ENCODE results near the gene ZFYVE28. TPM values are rescaled to one million over a fixed set of nuclear protein-coding genes. Genes with fewer than 3 reads are reported as not detected.

The ZFYVE28 gene
- total and polyA plus RNA-seq, 2 donors (not counting 1 experiment from before 2014, with no cell fraction given), result 5.8 to 12.1 TPM

DNA sequence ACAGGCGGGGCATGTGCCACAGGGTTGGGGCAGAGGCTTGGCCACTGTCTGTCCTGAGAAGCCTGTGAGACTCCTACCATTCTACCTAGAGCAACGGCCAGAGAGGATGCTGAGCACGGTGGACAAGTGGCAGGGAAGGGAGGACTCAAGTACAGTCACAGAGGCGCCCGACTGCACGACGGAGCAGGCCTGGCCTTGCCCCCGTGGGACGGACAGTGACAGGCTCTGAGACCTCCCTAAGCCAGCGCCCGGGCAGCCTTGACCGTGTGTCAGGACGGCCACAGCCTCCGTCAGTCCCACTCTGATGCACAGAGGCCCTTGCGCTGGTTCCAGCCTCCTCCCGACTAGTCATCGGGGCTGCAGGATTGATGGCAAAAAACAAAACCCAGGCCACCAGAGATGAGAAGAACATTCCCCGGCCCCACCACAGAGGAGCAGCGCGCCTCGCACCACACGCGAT is 119.9 kb downstream of the ZFYVE28 start:
- H3K27ac Mint-ChIP-seq, result peak overlapping the region; percentile 76
- no peaks in the 10 kb centered on the region for H3K36me3 ChIP-seq (replicated peaks in 1 of 2; ENCODE audit: control extremely low read depth in 1 of 2, control insufficient read depth in 1 of 2, extremely low read depth in 1 of 2, insufficient read depth in 2 of 2, low read length in 1 of 2)
- peaks cover 0 to 4% (median 0%) of the 10 kb centered on the region in 3 donors for H3K9me3 ChIP-seq (ENCODE audit: control extremely low read depth in 1 of 3, control insufficient read depth in 2 of 3, insufficient read depth in 1 of 3, low read length in 2 of 3)
- no peaks in the 10 kb centered on the region for H3K27me3 Mint-ChIP-seq
- H3K27ac ChIP-seq (ENCODE audit: low read length in 2 of 2), result no peak overlapping the region
- no peak overlapping the region for H3K4me3 ChIP-seq (ENCODE audit: control extremely low read depth in 1 of 5, extremely low read depth in 1 of 5, insufficient read depth in 1 of 5, low read depth in 2 of 5, low read length in 4 of 5)
- intact Hi-C loops (cut with micrococcal nuclease), result no loop called here
- H3K4me1 ChIP-seq (ENCODE audit: control insufficient read depth in 2 of 2, insufficient read depth in 2 of 2, low read length in 2 of 2), result peaks cover 0 to 8% of the 10 kb centered on the region in 2 donors
- H3K9ac ChIP-seq (ENCODE audit: low read length), result no peak overlapping the region
- H4K20me1 ChIP-seq (ENCODE audit: control insufficient read depth, insufficient read depth, low read length, poor library complexity, severe bottlenecking), result no peaks in the 10 kb centered on the region
- 88% methylated on average over 17 of the region's 23 CpGs for WGBS (ENCODE audit: insufficient coverage)
- H3K4me2 ChIP-seq (replicated peaks; ENCODE audit: low read depth, low read length, poor library complexity, severe bottlenecking), result no peak overlapping the region
- ChIA-PET POLR2A (no interaction called here), CTCF (no interaction called here)
- H3K79me2 ChIP-seq (ENCODE audit: control insufficient read depth, insufficient read depth, low read length), result no peaks in the 10 kb centered on the region
- no peak overlapping the region for H3K4me3 Mint-ChIP-seq
- no peaks in the 10 kb centered on the region for H3K27me3 ChIP-seq (replicated peaks in 1 of 4; ENCODE audit: control extremely low read depth in 1 of 4, control insufficient read depth in 3 of 4, insufficient read depth in 4 of 4, low read length in 3 of 4)
- no peak overlapping the region for H2AFZ ChIP-seq (ENCODE audit: insufficient read depth, low read depth, low read length, poor library complexity, severe bottlenecking)
- ATAC-seq (ENCODE audit: low read depth), result no peak
- TF ChIP-seq, protein P1, sequence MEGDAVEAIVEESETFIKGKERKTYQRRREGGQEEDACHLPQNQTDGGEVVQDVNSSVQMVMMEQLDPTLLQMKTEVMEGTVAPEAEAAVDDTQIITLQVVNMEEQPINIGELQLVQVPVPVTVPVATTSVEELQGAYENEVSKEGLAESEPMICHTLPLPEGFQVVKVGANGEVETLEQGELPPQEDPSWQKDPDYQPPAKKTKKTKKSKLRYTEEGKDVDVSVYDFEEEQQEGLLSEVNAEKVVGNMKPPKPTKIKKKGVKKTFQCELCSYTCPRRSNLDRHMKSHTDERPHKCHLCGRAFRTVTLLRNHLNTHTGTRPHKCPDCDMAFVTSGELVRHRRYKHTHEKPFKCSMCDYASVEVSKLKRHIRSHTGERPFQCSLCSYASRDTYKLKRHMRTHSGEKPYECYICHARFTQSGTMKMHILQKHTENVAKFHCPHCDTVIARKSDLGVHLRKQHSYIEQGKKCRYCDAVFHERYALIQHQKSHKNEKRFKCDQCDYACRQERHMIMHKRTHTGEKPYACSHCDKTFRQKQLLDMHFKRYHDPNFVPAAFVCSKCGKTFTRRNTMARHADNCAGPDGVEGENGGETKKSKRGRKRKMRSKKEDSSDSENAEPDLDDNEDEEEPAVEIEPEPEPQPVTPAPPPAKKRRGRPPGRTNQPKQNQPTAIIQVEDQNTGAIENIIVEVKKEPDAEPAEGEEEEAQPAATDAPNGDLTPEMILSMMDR (IDR thresholded peaks at IDR 0.05), result no peak
- no peak for TF ChIP-seq EZH2 (IDR thresholded peaks at IDR 0.05; ENCODE audit: borderline replicate concordance, insufficient read depth, low read depth, low read length, poor library complexity, severe bottlenecking)
- H3K4me1 Mint-ChIP-seq, result peaks cover 20% of the 10 kb centered on the region
- DNase-seq, result no peak
- no peaks in the 10 kb centered on the region for H3K9me3 Mint-ChIP-seq (ENCODE audit: insufficient read depth)

DNA sequence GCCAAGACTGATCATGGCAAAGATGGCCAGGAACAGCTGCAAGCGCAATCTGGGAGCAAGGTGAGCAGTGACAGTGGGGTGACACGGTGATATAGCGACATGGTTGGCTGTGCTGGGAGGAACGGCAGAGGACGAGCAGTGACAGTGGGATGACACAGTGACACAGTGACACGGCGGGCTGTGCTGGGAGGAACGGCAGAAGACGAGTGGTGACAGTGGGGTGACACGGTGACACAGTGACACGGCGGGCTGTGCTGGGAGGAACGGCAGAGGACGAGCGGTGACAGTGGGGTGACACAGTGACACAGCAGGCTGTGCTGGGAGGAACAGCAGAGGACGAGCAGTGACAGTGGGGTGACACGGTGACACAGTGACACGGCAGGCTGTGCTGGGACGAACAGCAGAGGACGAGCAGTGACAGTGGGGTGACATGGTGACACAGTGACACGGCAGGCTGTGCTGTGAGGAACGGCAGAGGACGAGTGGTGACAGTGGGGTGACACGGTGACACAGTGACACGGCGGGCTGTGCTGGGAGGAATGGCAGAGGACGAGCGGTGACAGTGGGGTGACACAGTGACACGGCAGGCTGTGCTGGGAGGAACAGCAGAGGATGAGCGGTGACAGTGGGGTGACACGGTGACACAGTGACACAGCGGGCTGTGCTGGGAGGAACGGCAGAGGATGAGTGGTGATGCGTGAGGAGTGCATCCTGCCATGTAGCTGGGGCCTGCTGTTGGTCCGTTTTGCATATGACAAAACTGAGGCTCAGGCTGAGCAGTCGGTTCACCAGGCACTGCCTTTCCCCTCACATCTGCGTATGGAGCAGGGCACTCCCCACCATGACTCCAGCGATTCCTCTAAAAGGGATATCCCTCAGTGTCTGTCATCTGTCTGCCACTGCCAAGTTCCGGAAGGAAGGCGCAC is 120.6 kb downstream of the ZFYVE28 start:
- ChIA-PET CTCF (no interaction called here), POLR2A (no interaction called here)
- Histone ChIP-seq H3K4me2 (replicated peaks; ENCODE audit: low read depth, low read length, poor library complexity, severe bottlenecking) (no peak overlapping the region), H3K9ac (ENCODE audit: low read length) (no peak overlapping the region), H3K4me1 (ENCODE audit: control insufficient read depth in 2 of 2, insufficient read depth in 2 of 2, low read length in 2 of 2) (peaks cover 0 to 8% of the 10 kb centered on the region in 2 donors), H4K20me1 (ENCODE audit: control insufficient read depth, insufficient read depth, low read length, poor library complexity, severe bottlenecking) (no peaks in the 10 kb centered on the region), H3K36me3 (replicated peaks in 1 of 2; ENCODE audit: control extremely low read depth in 1 of 2, control insufficient read depth in 1 of 2, extremely low read depth in 1 of 2, insufficient read depth in 2 of 2, low read length in 1 of 2) (no peaks in the 10 kb centered on the region), H3K79me2 (ENCODE audit: control insufficient read depth, insufficient read depth, low read length) (no peaks in the 10 kb centered on the region), H3K27me3 (replicated peaks in 1 of 4; ENCODE audit: control extremely low read depth in 1 of 4, control insufficient read depth in 3 of 4, insufficient read depth in 4 of 4, low read length in 3 of 4) (no peaks in the 10 kb centered on the region), H3K27ac (ENCODE audit: low read length in 2 of 2) (no peak overlapping the region), H3K4me3 (ENCODE audit: control extremely low read depth in 1 of 5, extremely low read depth in 1 of 5, insufficient read depth in 1 of 5, low read depth in 2 of 5, low read length in 4 of 5) (no peak overlapping the region), H3K9me3 (ENCODE audit: control extremely low read depth in 1 of 3, control insufficient read depth in 2 of 3, insufficient read depth in 1 of 3, low read length in 2 of 3) (peaks cover 0 to 3% (median 0%) of the 10 kb centered on the region in 3 donors), H2AFZ (ENCODE audit: insufficient read depth, low read depth, low read length, poor library complexity, severe bottlenecking) (no peak overlapping the region)
- ATAC-seq (ENCODE audit: low read depth) (peak; percentile 84), DNase-seq (peak; percentile 41)
- Mint-ChIP-seq H3K9me3 (ENCODE audit: insufficient read depth) (no peaks in the 10 kb centered on the region), H3K4me3 (peak overlapping the region; percentile 61), H3K27me3 (no peaks in the 10 kb centered on the region), H3K4me1 (peaks cover 20% of the 10 kb centered on the region), H3K27ac (peak overlapping the region; percentile 76)
- TF ChIP-seq, protein P1 (IDR thresholded peaks at IDR 0.05), result no peak
- TF ChIP-seq EZH2 (IDR thresholded peaks at IDR 0.05; ENCODE audit: borderline replicate concordance, insufficient read depth, low read depth, low read length, poor library complexity, severe bottlenecking), result no peak
- WGBS (ENCODE audit: insufficient coverage), result 86% methylated on average over 39 of the region's 40 CpGs
- intact Hi-C loops (cut with micrococcal nuclease), result no loop called here

Measured in B cell (primary cell).